PC-9 (cell line): ENCODE results near the gene CRHR2.

Experiments used
- CTCF ChIP-seq: fragments of 200-600 bp; sonication (generic); conservative IDR thresholded peaks from 2 replicates; pipeline ENCODE4 v1.6.1; 2017; ENCODE audit warnings: mixed run types, antibody characterized with exemption, mild to moderate bottlenecking, moderate library complexity
- EZH2 ChIP-seq: fragments of 200-600 bp; sonication (generic); IDR thresholded peaks from 2 replicates; pipeline ENCODE4 v1.8.0; 2017; ENCODE audit warnings: antibody characterized with exemption, low read depth

GRCh38 chr7:30697719-30698460, 15.6 kb upstream of the CRHR2 start:
- TF ChIP-seq CTCF = no peak
- no peak for TF ChIP-seq EZH2
